ENCODE results near the gene P2RX4. TPM values are rescaled to one million over a fixed set of nuclear protein-coding genes. Genes with fewer than 3 reads are reported as not detected.

The P2RX4 gene
- total RNA-seq, 4 donors from 2014 or later, result 46.3 to 107 (median 65.3) TPM

GRCh38 chr12:121214855-121215745 is 5.2 kb downstream of the P2RX4 start:
- no peak for TF ChIP-seq CTCF (IDR thresholded peaks at IDR 0.05)
- DNase-seq (ENCODE audit: low spot score), result no peak
- peak; percentile 42 for ATAC-seq (ENCODE audit: low FRiP score)

DNA sequence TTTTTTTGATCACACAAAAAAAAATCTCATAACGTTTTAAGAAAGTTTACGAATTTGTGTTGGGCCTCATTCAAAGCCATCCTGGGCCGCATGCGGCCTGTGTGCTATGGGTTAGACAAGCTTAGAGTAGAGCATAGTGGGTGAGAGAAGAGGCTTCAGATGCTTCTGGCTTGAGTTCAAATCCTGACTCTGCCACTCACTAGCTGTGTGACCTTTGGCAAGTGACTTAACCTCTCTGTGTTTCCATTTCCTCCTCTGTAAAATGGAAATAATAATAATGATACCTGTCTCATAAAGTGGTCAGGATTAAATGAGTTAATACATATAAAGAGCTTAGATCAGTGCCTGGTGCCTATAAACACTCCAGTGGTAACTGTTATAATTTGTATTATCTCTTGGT is 6.2 kb downstream of the P2RX4 start:
- ATAC-seq (ENCODE audit: low FRiP score) (no peak), DNase-seq (ENCODE audit: low spot score) (no peak)
- no peak for TF ChIP-seq CTCF (IDR thresholded peaks at IDR 0.05)

DNA sequence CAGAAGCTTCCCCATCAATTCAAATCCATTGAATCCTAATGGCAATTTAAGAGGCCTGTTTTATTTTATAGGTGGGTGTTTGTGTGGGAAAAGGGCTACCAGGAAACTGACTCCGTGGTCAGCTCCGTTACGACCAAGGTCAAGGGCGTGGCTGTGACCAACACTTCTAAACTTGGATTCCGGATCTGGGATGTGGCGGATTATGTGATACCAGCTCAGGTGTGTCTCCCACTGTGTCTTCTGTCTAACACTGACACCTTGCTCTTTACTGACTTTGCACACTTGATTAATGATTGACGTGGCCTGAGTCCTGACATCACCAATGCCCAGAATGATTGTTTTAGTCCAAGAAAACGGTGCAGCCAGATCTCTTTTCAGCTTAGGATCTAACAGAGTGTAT is 7.1 kb downstream of the P2RX4 start:
- no peak for TF ChIP-seq CTCF (IDR thresholded peaks at IDR 0.05)
- DNase-seq (ENCODE audit: low spot score) (no peak), ATAC-seq (ENCODE audit: low FRiP score) (no peak)

GRCh38 chr12:121217761-121218160 is 7.8 kb downstream of the P2RX4 start:
- TF ChIP-seq CTCF (IDR thresholded peaks at IDR 0.05), result no peak
- ATAC-seq (ENCODE audit: low FRiP score), result no peak

DNA sequence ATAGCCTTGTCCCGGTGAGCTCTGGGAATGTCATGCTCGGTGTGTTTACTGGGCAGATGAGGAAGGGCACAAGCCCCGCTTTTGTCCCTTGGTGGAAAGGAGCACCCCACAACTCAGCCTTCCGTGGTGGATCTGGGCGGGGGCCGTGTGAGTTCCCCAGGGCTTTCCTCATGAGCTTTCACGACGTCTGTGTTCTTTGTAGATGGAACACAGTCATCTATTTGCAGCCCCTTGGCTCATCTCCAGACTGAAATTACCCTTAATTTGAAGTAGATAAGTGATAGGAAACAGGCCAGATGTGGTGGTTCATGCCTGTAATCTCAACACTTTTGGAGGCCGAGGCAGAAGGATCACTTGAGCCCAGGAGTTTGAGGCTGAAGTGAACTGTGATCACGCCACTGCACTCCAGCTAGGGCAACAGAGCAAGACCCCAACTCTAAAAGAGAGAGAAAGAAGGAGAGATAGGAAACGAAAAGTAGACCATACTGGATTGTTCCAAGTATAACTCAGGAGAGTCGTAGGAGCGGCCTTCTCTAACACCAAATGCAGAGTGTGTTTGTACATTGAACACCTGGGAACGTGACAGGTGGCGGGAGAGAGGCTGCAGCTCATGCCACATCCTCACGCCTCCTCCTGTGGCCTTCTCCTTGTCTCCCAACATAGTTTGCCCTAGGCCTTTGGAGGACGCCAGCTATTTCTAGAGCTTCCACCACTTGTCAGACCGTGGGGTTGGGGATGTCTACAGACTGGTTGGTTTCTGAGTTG is 8.8 kb downstream of the P2RX4 start:
- no peak for TF ChIP-seq CTCF (IDR thresholded peaks at IDR 0.05)

More at GRCh38 chr12:121217761-121218160, 7.8 kb downstream of the P2RX4 start:
- no peak for DNase-seq (ENCODE audit: low spot score)

DNA sequence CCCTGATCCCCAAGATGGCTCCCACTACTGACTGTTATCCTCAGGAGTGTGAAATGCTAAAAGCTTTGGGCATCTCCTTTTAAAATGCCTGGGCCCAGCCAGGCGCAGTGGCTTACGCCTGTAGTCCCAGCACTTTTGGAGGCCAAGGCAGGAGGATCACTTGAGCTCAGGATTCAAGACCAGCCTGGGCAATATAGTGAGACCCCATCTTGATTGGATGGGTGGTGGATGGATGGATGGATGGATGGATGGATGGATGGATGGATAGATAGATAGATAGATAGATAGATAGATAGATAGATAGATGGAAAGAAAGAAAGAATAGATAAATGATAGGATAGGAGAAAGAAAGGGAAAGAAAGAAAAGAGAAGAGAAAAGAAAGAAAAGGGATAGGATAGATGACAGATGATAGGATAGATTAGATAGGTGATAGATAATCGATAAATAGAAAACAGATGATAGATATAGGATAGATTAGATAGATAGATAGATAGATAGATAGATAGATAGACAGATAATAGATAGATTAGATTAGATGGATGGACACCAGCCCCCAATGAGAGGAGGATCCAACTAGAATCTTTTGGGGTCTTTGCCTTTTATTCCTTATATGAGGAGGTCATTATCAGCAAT is 9.5 kb downstream of the P2RX4 start:
- no peak for ATAC-seq (ENCODE audit: low FRiP score)
- TF ChIP-seq CTCF (IDR thresholded peaks at IDR 0.05), result no peak
- DNase-seq (ENCODE audit: low spot score), result no peak

More for the DNA sequence above, 8.8 kb downstream of the P2RX4 start:
- no peak for ATAC-seq (ENCODE audit: low FRiP score)
- no peak for DNase-seq (ENCODE audit: low spot score)

All from omental fat pad (tissue), 4 donors.